ENCODE measurements around the gene CDHR4. TPM values are rescaled to one million over a fixed set of nuclear protein-coding genes. Genes with fewer than 3 reads are reported as not detected.

The CDHR4 gene
- total and polyA plus RNA-seq, 12 donors, result 0.17 to 0.25 (median 0.23) TPM; not detected in 9

DNA sequence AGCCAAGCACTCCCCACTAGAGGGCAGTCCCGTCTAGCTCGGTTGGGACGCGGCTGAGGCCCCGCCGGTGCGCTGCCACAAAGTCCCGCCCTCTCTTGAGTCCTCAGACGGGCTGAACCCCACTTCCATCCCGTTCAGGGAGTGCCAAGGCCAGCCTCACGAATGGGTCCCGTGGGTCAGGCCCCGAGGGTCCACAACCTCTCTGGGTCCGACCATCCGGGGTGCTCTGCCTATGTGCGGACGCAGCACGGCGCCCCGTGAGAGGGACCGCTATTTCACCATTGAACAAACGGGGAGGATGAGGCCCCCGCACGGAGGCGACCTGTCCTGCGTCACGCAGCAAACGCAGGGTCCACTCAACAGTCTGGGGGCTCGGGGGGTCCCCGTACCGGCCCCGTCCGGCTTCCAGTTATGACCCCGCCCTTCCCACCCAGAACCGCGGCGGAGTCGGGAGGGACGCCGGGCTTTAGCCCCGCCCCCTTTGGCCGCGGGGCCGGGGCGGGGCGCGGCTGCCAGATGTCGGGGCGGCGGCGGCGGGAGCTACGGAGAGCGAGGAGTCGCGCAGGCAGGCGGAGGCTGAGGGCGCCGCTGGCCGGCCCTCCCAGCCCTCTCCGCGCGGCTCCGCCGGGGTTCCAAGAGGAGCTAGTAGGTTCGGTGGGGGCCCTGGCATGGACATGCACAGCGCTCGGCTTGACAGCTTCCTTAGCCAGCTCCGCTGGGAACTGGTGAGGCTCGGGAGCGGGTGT is 3.2 kb upstream of the CDHR4 start, which contains the start of gene INKA1:
TSS of gene INKA1 (plus strand) at position 543 of the 746 bp plus-strand sequence. CDS start at position 675, 132 bp downstream.
- WGBS, 4 donors, result 0 to 1% (median 0%) methylated on average over 3 to 71 of the region's 71 CpGs; no CpG with 5 or more reads in 1 of the 4 donors
- peak; percentile 80 to 94 (median 91) for DNase-seq
- Histone ChIP-seq H3K9me3 (replicated peaks in 1 of 3) (no peaks in the 10 kb centered on the region), H3K27ac (peak within 1 kb of the TSS in 4 of 5 donors; percentile 61 to 87 (median 78)), H3K4me3 (peak within 1 kb of the TSS; percentile 66 to 83 (median 76)), H3K27me3 (no peaks in the 10 kb centered on the region), H3K36me3 (replicated peaks in 1 of 2) (no peaks in the 10 kb centered on the region), H3K4me1 (replicated peaks in 1 of 2) (peaks cover 7 to 44% of the 10 kb centered on the region in 2 donors)
- intact Hi-C loops (cut with DNase I), result loop anchor here (2.0 to 10.0 kb wide), 3 partner anchors 36 to 104 kb away; partner anchors contain the start of gene MST1R (in 1 of the 2)
- TF ChIP-seq, protein P1, sequence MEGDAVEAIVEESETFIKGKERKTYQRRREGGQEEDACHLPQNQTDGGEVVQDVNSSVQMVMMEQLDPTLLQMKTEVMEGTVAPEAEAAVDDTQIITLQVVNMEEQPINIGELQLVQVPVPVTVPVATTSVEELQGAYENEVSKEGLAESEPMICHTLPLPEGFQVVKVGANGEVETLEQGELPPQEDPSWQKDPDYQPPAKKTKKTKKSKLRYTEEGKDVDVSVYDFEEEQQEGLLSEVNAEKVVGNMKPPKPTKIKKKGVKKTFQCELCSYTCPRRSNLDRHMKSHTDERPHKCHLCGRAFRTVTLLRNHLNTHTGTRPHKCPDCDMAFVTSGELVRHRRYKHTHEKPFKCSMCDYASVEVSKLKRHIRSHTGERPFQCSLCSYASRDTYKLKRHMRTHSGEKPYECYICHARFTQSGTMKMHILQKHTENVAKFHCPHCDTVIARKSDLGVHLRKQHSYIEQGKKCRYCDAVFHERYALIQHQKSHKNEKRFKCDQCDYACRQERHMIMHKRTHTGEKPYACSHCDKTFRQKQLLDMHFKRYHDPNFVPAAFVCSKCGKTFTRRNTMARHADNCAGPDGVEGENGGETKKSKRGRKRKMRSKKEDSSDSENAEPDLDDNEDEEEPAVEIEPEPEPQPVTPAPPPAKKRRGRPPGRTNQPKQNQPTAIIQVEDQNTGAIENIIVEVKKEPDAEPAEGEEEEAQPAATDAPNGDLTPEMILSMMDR (IDR thresholded peaks at IDR 0.05), result peak; percentile 74 to 95 (median 88)
- TF ChIP-seq POLR2A (IDR thresholded peaks at IDR 0.05), result peak; percentile 35 to 45

DNA sequence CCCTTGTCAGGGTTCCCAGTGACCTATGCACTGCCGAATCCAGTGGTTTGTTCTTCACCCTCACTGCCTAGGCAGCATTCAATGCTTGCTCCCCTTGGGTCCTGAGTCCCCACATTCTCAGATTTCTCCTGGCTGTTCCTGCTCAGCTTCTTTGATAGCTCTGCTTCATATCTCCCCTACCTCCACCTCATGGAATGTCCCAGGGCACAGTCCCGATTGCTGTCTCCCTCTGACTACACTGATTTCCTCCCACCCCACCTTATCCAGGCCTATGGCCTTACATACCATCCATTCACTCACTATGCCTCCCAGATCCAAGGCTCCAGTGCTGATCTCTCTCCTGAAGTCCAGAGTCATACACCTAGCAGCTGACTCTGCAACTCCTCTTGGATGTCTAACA is 1.5 kb upstream of the CDHR4 start:
- 79 to 94% (median 87%) methylated on average over 2 of the region's 2 CpGs for WGBS, 4 donors
- no peak overlapping the region for H3K4me3 ChIP-seq
- no peaks in the 10 kb centered on the region for H3K27me3 ChIP-seq

DNA sequence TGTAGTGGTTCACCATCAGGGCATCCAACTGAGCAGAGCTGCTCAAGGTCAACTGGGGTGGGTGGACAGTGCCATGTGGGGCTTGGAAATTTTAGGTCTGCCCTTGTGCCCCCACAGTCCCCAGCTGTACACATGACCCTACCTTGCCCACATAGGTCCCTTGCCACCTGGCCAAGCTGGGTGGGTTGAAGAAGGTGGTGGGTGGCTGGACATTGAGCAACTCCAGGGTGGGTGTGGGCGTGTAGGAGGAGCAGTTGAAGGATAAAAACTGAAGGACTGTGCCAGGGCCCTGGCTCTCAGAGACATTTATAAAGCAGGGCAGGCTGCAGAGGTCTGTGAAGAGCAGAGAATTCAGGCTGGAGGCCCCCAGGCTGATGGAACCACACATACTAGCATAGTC is 568 bp downstream of the CDHR4 start:
- WGBS, 4 donors, result 25 to 81% (median 49%) methylated on average over 1 of the region's 1 CpG
- TF ChIP-seq, protein P1 (IDR thresholded peaks at IDR 0.05), result no peak
- TF ChIP-seq POLR2A (IDR thresholded peaks at IDR 0.05), result no peak
- intact Hi-C loops (cut with DNase I), result no loop called here
- H3K27ac ChIP-seq, result no peak overlapping the region
- H3K4me3 ChIP-seq, result no peak overlapping the region
- DNase-seq, result no peak
- no peaks in the 10 kb centered on the region for H3K27me3 ChIP-seq
- peaks cover 0 to 8% of the 10 kb centered on the region in 2 donors for H3K4me1 ChIP-seq (replicated peaks in 1 of 2)
- no peaks in the 10 kb centered on the region for H3K9me3 ChIP-seq (replicated peaks in 1 of 3)
- H3K36me3 ChIP-seq (replicated peaks in 1 of 2), result no peaks in the 10 kb centered on the region

More for the DNA sequence above, 1.5 kb upstream of the CDHR4 start:
- Histone ChIP-seq H3K27ac (no peak overlapping the region), H3K36me3 (replicated peaks in 1 of 2) (no peaks in the 10 kb centered on the region), H3K9me3 (replicated peaks in 1 of 3) (no peaks in the 10 kb centered on the region), H3K4me1 (replicated peaks in 1 of 2) (peaks cover 7 to 27% of the 10 kb centered on the region in 2 donors)
- intact Hi-C loops (cut with DNase I), result loop anchor here in 1 of 2 donors (10.0 kb wide), 1 partner anchor 104 kb away; the partner anchor contains the start of gene MST1R
- TF ChIP-seq, protein P1 (IDR thresholded peaks at IDR 0.05), result no peak
- no peak for TF ChIP-seq POLR2A (IDR thresholded peaks at IDR 0.05)
- no peak for DNase-seq
